HFF-Myc (cell line): Measurements from ENCODE around the gene HSPA14.

ENCODE experiments used
- DNase-seq: peaks from one replicate; pipeline ENCODE4 v3.0.0-alpha.2; 2011; ENCODE audit warnings: low read depth; ENCODE audit errors: extremely low read depth
- H3K4me3 ChIP-seq: replicated peaks from 2 replicates; pipeline ENCODE4 v1.5.1; 2011; ENCODE audit warnings: low read depth, mild to moderate bottlenecking, control low read depth, low read length
- CTCF ChIP-seq: IDR thresholded peaks from 2 replicates; pipeline ENCODE4 v1.5.1; 2012; ENCODE audit warnings: mild to moderate bottlenecking, low read depth, low read length, control low read depth; ENCODE audit errors: missing control alignments

HSPA14 gene

GRCh38 chr10:14837757-14838581 lies at the start of gene HSPA14, which contains the start of the genes CDNF and MSANTD7:
TSS of gene HSPA14 (plus strand) at chr10:14838306. CDS start at chr10:14838403, 97 bp downstream.
TSS of gene CDNF (minus strand) at chr10:14838037. CDS start at chr10:14837946, 91 bp downstream.
TSS of gene MSANTD7 (plus strand) at chr10:14838306. CDS start at chr10:14842285, 3,979 bp downstream.
- peak within 1 kb of the TSS; percentile 94 for H3K4me3 ChIP-seq
- no peak for TF ChIP-seq CTCF
- DNase-seq, result peak; percentile 99

- DNase-seq, result no peak
- H3K4me3 ChIP-seq, result no peak overlapping the region
- no peak for TF ChIP-seq CTCF
Observed at GRCh38 chr10:14798636-14799035, 39.5 kb upstream of the HSPA14 start.

GRCh38 chr10:14800397-14800796 lies 37.7 kb upstream of the HSPA14 start:
- DNase-seq, result no peak
- no peak for TF ChIP-seq CTCF

GRCh38 chr10:14801723-14802122 lies 36.4 kb upstream of the HSPA14 start:
- DNase-seq, result no peak
- peak; percentile 25 for TF ChIP-seq CTCF
- no peak overlapping the region for H3K4me3 ChIP-seq

More at GRCh38 chr10:14800397-14800796, 37.7 kb upstream of the HSPA14 start:
- no peak overlapping the region for H3K4me3 ChIP-seq

- TF ChIP-seq CTCF, result no peak
- H3K4me3 ChIP-seq, result no peak overlapping the region
- DNase-seq, result no peak
Observed at GRCh38 chr10:14803827-14804226, 34.3 kb upstream of the HSPA14 start.

GRCh38 chr10:14806318-14806717 lies 31.8 kb upstream of the HSPA14 start:
- no peak overlapping the region for H3K4me3 ChIP-seq
- no peak for TF ChIP-seq CTCF
- DNase-seq, result no peak
